IMR-90 (cell line): ENCODE results near the gene PIMREG. TPM values are rescaled to one million over a fixed set of nuclear protein-coding genes. Genes with fewer than 3 reads are reported as not detected.

Experiments
- polyA plus RNA-seq, 3 experiments: library from polyadenylated mRNA; depleted of rRNA; stranded (reverse); fragments of >200 nt; gene quantifications; 2 replicates each; pipeline ENCODE4 v1.2.3, GENCODE V29; 2012; ENCODE audit warnings: low replicate concordance in 1 of 3
- total RNA-seq: library from RNA; depleted of rRNA; stranded (reverse); fragments of >200 nt; gene quantifications from 2 replicates; pipeline ENCODE4 v1.2.3, GENCODE V29; 2012; rRNA removed

PIMREG gene
- total and polyA plus RNA-seq, 2 of the 4 experiments (the other 2 are of a cell fraction) = 21.5 to 25.9 TPM

Other genes with a start within 250 kb of the PIMREG start
- gene AIPL1, start 9.3 kb upstream of the PIMREG start, total RNA-seq = not detected in 2 replicates
- gene AIPL1, start 9.3 kb upstream of the PIMREG start, polyA plus RNA-seq (2012; rRNA removed) = not detected in 2 replicates
- gene PITPNM3, start 112.1 kb downstream of the PIMREG start, total RNA-seq = 0.54 and 0.56 TPM in 2 replicates
- gene PITPNM3, start 112.1 kb downstream of the PIMREG start, polyA plus RNA-seq (2012; rRNA removed) = 1.7 and 2.0 TPM in 2 replicates
- gene KIAA0753, start 196.3 kb downstream of the PIMREG start, total RNA-seq = 17.6 and 18.3 TPM in 2 replicates
- 6.8 and 10.2 TPM in 2 replicates for gene KIAA0753, start 196.3 kb downstream of the PIMREG start, polyA plus RNA-seq (2012; rRNA removed)
- gene TXNDC17, start 196.6 kb downstream of the PIMREG start, total RNA-seq = 45.0 and 174 TPM in 2 replicates
- gene TXNDC17, start 196.6 kb downstream of the PIMREG start, polyA plus RNA-seq (2012; rRNA removed) = 494 and 518 TPM in 2 replicates
- gene MED31, start 207.2 kb downstream of the PIMREG start, total RNA-seq = 5.6 and 8.1 TPM in 2 replicates
- 11.6 and 13.9 TPM in 2 replicates for gene MED31, start 207.2 kb downstream of the PIMREG start, polyA plus RNA-seq (2012; rRNA removed)
- gene C17orf100, start 207.3 kb downstream of the PIMREG start, total RNA-seq = 0.18 and 0.28 TPM in 2 replicates
- gene C17orf100, start 207.3 kb downstream of the PIMREG start, polyA plus RNA-seq (2012; rRNA removed) = 1.8 and 2.9 TPM in 2 replicates